HEK293T (cell line): ENCODE measurements around the gene PXMP2.

ENCODE experiments used
- BHLHE40 ChIP-seq: fragments of 450-650 bp; IDR thresholded peaks from 2 replicates; pipeline ENCODE4 v1.6.1; 2016; ENCODE audit warnings: mild to moderate bottlenecking, moderate library complexity, borderline replicate concordance
- FOXK2 ChIP-seq: fragments of 450-650 bp; IDR thresholded peaks from 2 replicates; pipeline ENCODE4 v1.6.1; 2016; ENCODE audit warnings: mild to moderate bottlenecking
- L3MBTL2 ChIP-seq: fragments of 450-650 bp; conservative IDR thresholded peaks from 2 replicates; pipeline ENCODE4 v1.6.1; 2016; ENCODE audit warnings: mild to moderate bottlenecking

- no peak for TF ChIP-seq FOXK2
- TF ChIP-seq BHLHE40: no peak
- no peak for TF ChIP-seq L3MBTL2
Measured at GRCh38 chr12:132726386-132726785, 39.0 kb downstream of the PXMP2 start.
